Measurements from ENCODE around the gene CABP7. TPM values are rescaled to one million over a fixed set of nuclear protein-coding genes. Genes with fewer than 3 reads are reported as not detected.
A peak's percentile ranks its signal among the peaks of the same experiment; 100 is the strongest.
"Not testable (repeated sequence)": the region's sequence is repeated elsewhere in the genome, so short reads cannot be mapped to it uniquely, and the experiment has no call there.

CABP7 gene
- total RNA-seq, 1 donor from 2014 or later, result 0.10 TPM

DNA sequence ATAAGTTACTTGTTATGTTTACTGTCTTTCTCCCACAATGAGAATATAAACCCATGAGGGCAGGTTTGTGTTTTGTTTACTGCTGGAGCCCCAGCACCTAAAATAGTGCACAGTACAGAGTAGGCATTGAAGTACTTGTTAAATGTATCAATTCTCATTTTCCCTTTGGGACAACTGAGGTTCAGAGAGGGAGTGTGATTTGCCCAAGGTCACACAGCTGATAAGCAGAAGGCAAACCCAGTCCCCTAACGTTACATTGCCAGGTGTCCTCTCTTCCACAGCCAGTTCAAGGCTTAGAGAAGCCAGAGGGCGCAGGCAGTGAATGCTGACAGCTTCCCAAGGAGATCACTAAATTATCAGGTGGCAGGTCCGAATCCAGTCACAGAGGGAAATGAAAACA lies 30.2 kb downstream of the CABP7 start:
- no peak for DNase-seq

- DNase-seq, result no peak
These were observed 31.0 kb downstream of the CABP7 start for GRCh38 chr22:29750559-29751538.

GRCh38 chr22:29751669-29752068 lies 31.9 kb downstream of the CABP7 start:
- no peak for DNase-seq

GRCh38 chr22:29753808-29754657 lies 34.2 kb downstream of the CABP7 start:
- DNase-seq, result no peak

GRCh38 chr22:29754658-29755395 lies 35.0 kb downstream of the CABP7 start:
- not testable (repeated sequence) for DNase-seq

DNA sequence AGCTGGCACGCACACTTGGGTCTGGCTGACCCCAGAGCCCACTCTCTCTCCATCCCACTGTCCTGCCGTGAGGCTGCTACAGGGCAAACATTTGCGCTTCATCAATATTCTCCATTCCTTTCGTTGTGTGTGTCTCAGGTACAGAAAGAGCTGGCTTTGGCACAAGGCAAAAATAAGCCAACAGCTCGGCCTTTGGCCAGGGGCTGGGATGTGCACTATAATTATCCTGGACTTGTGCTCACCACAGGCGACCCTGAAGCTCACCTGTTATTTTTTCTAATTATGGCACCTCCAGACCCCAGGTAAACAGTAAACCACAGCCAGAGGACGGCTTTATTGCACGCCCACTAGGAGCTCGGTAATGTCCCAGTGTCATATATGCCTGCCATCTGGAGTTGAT lies 36.1 kb downstream of the CABP7 start:
- DNase-seq, result no peak

DNA sequence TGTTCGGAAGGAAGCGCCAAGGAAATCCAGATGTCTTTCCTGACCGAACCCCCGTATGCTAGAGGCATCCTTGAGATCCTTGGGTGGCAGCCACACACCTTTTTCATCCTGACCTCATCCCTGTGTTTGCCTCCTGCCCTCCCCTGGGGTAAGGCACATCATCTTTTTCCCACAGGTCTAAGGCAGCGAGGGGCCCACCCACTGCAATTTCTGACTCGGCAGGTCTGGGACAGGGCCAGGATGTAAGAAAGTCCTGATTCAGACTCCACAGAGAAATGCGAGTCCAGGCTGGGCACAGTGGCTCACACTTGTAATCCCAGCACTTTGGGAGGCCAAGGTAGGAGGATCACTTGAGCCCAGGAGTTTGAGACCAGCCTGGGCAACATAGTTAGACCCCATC lies 36.5 kb downstream of the CABP7 start:
- DNase-seq, result no peak

GRCh38 chr22:29757096-29757495 lies 37.3 kb downstream of the CABP7 start:
- no peak for DNase-seq

- DNase-seq, result no peak
These were observed 38.3 kb downstream of the CABP7 start for GRCh38 chr22:29758068-29758622.

DNA sequence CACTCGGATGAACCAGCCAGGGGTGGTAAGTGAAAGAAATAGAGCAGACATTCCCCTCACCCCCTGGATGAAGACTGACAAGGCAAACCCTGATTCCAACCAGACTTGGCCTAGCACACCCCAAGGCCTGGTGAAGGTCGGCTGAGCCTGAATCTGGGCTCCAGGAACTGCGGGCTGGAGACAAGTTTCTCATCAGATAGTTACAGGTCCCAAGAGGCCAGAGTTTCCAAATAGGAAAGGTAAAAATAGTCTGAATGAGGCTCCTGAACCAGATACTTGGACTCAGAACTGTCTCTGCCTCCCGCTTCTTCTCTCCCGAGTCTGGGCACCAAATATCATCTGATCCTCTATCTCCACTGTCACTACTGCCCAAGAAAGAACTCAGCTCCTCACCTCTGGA lies 39.2 kb downstream of the CABP7 start:
- DNase-seq, result no peak

- DNase-seq, result no peak
These were observed 42.5 kb downstream of the CABP7 start for GRCh38 chr22:29762263-29762662.

DNA sequence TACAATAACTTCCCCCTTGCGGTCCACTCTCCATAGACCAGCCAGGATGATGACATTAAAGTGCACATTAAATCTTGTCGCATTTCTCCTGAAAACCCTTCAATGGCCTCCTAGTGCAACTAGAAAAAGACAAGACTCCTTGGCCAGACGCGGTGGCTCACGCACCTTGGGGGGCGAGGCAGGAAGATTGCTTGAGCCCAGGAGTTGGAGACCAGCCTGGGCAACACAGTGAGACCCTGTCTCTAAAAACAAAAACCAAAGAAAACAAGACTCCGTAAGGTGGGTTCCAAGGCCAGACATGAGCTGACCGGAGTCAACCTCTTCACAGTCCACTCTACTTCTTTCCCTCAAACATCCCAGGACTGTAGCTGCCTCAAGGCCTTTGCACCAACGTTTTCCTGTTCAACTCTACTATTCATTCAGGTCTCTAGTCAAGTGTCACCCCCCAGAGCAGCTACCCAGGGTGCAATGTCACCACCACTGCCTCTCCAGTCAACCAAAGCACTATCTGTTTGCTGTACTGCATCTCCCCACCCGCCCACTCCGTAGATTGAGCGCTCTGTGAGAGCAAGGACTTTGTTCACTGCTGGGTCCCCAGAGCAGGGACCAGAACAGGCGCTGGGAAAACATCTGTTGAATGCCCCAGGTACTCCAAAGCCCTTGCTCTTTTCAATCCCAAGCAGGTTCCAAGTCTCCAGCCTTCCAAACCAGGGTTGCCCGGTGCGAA lies 46.3 kb downstream of the CABP7 start:
- DNase-seq, result no peak

- peak; percentile 95 for DNase-seq
These were observed 46.9 kb downstream of the CABP7 start, which contains the start of gene ZMAT5 for GRCh38 chr22:29766632-29767170. ZMAT5 (minus strand) TSS chr22:29767007; CDS start chr22:29748544, 18,463 bp downstream.

DNA sequence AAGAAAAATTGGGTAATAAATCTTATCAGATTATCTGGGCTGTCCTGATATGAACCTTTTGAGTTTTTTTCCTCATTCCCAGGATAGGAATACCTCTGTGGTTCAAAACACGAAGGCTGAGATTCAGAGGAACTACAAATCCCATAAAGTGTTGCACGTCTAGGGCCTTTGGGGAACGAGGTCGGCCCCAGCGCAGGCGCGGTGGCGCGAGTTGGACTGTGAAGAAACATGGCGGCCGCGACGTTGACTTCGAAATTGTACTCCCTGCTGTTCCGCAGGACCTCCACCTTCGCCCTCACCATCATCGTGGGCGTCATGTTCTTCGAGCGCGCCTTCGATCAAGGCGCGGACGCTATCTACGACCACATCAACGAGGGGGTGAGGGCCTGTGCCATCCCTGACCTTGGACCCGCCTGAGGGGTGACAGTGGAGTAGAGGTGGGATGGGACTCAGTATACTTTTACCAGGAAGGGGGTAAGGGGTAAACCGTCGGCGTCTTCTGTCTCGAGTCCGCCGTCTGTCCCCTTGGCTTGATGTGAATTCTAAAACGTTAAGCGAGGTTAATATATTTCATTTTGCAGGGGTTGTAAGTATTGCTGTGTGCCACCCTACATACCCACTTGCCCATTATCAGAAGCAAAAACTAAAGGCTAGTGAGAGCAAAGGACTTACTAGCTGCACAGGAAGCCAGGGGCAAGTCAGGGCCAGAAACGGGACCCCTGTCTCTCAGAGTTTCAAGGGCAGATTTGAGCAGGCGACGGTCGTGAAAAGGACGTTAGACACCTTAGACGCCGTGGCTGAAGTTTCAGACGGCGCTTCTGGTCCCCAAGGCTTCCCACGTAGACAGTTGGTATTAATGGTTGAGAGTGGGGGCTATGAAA lies 47.6 kb downstream of the CABP7 start, which contains the start of gene UQCR10:
Gene UQCR10 (plus strand): TSS at position 199 of the 881 bp plus-strand sequence. CDS start 30 bp downstream, at position 229.
- DNase-seq, result peak; percentile 95

DNA sequence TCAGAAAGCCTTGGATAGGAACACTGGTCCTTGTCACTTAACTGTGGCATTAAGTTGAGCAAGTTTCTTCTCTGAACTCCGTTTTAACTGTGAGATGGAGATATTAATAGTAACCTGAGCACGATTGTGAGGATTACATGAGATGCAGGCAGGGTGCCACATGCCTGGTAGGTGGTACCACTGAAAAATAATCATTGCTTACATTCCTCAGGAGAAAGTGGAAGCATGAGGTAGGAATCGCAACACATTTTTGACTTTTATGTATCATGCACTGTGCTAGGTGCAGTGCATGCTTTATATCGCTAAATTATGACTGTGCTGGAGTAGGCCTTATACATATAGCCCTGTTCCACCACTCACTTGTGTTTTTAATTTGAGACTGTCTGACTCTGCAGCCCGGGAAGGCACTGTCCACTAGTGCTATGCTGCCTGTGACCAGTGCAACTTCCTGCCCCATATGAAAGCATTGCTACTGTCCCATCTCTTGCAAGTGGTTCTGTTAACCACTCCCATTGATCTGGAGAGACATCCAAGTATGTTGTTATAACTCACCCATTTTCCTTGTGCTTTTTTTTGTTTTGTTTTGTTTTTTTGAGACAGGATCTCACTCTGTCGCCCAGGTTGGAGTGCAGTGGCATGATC lies 48.4 kb downstream of the CABP7 start:
- DNase-seq, result no peak

DNA sequence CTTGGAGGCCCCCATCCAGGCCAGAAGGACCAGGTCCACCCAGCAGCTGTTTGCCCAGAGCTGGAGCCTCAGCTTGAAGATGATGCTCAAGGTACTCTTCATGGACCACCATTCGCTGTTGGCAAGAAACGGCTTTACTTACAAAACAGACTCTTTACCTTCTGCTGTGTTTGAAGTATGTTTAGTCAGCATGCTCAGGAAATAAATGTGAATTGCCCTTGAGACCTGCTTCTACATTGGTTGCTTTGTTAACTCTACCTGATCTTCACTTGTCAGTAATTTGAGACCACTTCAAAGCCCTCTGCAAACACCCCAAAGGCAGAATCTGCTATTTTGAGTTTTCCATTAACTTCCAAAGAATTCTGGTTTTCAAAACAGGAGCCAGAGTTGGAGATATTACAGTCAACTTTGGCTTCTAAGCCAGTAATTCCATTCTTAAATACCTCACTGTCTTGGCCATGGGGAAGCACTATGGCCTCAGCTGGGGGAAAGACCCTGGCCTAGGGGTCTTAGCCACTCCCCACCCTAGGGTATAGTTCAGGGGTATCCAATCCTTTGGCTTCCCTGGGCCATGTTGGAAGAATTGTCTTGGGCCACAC lies 50.0 kb downstream of the CABP7 start:
- no peak for DNase-seq

DNA sequence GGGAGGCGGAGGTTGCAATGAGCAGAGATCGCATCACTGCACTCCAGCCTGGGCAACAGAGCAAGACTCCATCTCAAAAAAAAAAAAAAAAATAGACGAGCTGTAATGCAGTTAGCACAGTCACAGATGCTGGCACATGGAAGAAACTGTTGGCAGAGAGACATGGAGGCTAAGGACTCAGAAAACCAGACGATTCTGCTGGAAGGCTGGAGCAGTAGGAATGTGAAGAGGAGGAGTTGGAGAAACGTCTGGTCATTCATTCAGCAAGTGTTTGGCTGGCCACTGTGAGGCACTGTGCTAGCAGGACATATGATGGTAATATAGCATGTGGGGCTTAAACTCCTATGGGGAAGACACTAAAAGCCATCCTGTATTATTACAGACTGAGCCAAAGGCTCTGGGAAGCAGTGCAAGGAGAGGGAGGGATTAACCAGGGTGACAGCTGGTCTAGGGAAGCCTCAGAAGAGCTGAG lies 52.4 kb downstream of the CABP7 start:
- no peak for DNase-seq

DNA sequence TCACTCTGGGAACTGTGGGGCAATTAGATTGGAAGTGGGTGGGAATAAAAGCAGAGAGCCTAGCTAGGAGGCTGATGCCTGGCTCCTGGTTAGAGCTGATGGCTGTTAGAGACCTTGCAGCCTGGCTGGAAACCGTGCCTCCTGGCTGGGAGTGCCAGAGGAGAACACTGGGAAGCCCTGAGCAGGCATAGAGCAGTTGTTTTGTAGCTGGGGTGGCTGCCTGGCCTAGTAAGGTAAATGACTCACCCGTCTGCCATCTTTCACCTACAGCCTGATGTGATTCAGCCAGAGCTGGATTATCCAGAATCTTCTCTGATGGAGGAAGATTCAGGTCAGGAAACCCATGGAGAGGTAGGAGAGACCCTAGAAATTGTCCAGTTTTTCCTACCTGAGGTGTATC lies 53.4 kb downstream of the CABP7 start:
- DNase-seq, result no peak

- DNase-seq, result no peak
These were observed 60.4 kb downstream of the CABP7 start for GRCh38 chr22:29780220-29780619.
